ENCODE results near the gene CABLES1.

The CABLES1 gene

DNA sequence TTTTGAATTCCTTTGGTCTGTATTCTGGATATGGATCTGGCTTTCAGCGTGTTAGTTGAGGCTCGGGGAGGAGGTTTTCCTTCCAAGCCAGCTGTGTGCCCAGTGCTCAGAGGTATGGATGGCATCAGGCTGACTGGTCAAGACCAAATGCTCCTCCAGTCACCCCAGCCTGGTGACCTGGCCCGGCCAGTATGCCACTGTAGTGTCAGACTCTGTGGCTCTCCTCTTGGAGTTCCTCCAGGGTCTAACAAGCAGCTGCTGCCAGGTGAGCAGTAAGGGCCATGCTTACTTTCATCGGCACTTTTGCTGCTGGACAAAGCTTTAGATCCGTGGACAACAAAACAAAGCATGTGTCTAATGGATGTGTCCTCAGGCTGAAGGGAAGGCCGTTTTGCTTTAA lies 44.1 kb downstream of the CABLES1 start:
- DNase-seq (ENCODE audit: insufficient read length, low spot score) = no peak
- TF ChIP-seq CTCF (IDR thresholded peaks at IDR 0.05; ENCODE audit: insufficient read depth, missing control alignments) = no peak
- no peak for FAIRE-seq

GRCh38 chr18:23181547-23181946 lies 46.3 kb downstream of the CABLES1 start:
- FAIRE-seq = no peak
- TF ChIP-seq CTCF (IDR thresholded peaks at IDR 0.05; ENCODE audit: insufficient read depth, missing control alignments) = no peak

GRCh38 chr18:23182606-23183005 lies 47.3 kb downstream of the CABLES1 start:
- FAIRE-seq = no peak

More at GRCh38 chr18:23181547-23181946, 46.3 kb downstream of the CABLES1 start:
- DNase-seq (ENCODE audit: insufficient read length, low spot score) = no peak

GRCh38 chr18:23183411-23184150 lies 48.3 kb downstream of the CABLES1 start:
- no peak for DNase-seq (ENCODE audit: insufficient read length, low spot score)
- no peak for TF ChIP-seq CTCF (IDR thresholded peaks at IDR 0.05; ENCODE audit: insufficient read depth, missing control alignments)
- FAIRE-seq = no peak

More at GRCh38 chr18:23182606-23183005, 47.3 kb downstream of the CABLES1 start:
- DNase-seq (ENCODE audit: insufficient read length, low spot score) = no peak
- no peak for TF ChIP-seq CTCF (IDR thresholded peaks at IDR 0.05; ENCODE audit: insufficient read depth, missing control alignments)

DNA sequence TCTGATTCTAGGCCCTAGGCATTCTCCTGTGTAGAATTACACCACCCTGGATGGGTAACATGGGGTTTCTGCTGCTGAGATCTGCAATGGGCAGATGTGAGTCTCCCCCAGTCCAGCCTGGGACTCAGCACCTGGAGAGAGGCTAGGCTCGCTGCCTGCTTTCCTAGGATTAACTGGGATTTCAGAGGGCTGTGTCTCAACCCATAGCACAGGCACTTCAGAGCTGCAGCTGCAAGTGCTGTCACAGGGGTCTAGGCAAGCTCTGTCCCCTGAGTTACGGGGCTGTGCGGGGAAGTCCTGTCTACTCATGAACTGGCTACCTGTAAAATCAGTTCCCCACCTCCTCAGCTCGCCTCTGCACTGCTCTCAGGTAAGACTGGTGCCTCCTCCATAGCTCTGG lies 51.5 kb downstream of the CABLES1 start:
- FAIRE-seq (peak; percentile 88), DNase-seq (ENCODE audit: insufficient read length, low spot score) (peak; percentile 70)
- TF ChIP-seq CTCF (IDR thresholded peaks at IDR 0.05; ENCODE audit: insufficient read depth, missing control alignments) = no peak

DNA sequence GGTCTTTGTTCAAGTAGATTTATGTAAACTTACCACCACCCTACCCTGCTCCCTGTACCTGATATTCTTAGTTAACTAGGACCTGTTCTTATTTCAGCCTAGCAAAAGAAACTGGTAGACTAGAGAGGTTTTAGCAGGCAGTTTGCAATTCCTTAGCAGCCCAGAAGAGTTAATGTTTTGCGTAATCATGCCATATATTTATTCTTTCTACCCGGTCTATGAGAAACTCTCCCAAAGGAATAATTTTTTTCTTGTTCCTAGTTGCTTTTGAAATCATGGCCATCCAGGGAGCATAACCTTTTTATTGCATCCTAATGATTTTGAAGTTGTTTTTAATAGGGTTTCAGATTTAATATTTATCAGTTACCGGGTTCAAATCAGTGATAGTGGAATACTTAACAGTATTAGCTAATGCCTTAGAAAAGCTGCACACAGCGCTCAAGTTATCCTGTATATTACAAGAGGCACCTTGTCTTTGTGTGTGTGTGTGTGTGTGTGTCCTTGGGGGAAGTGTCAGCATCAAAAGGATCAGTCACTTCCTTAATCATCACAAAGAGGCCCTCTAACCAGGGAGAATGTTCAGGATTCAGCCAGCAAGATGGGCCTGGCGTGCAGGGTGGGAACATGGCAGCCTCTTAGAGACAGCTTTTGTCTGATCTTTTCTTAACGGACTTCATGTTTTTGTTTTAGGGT lies 52.9 kb downstream of the CABLES1 start:
- DNase-seq (ENCODE audit: insufficient read length, low spot score) (no peak), FAIRE-seq (no peak)
- no peak for TF ChIP-seq CTCF (IDR thresholded peaks at IDR 0.05; ENCODE audit: insufficient read depth, missing control alignments)

GRCh38 chr18:23189099-23189498 lies 53.8 kb downstream of the CABLES1 start:
- no peak for DNase-seq (ENCODE audit: insufficient read length, low spot score)
- FAIRE-seq = no peak
- TF ChIP-seq CTCF (IDR thresholded peaks at IDR 0.05; ENCODE audit: insufficient read depth, missing control alignments) = no peak
